ENCODE results near the gene LMO1. TPM values are rescaled to one million over a fixed set of nuclear protein-coding genes. Genes with fewer than 3 reads are reported as not detected.
A peak's percentile ranks its signal among the peaks of the same experiment; 100 is the strongest.

The LMO1 gene
- total and polyA plus RNA-seq, 2 of the 8 experiments (the other 6 are each of a cell fraction or from before 2014, with no cell fraction given): 0.17 TPM; not detected in 1

- no peaks in the 10 kb centered on the region for H3K79me1 ChIP-seq (ENCODE audit: low read depth, low read length)
- H3K23me2 ChIP-seq (ENCODE audit: low read depth, low read length): no peaks in the 10 kb centered on the region
- FAIRE-seq (no peak), DNase-seq (ENCODE audit: low read depth in 1 of 2, low spot score in 2 of 2) (peak in 1 of 2 experiments; percentile 8)
- no peak overlapping the region for H3K4ac ChIP-seq (replicated peaks; ENCODE audit: insufficient read length, low read depth, low read length)
- no peak overlapping the region for H3K14ac ChIP-seq (ENCODE audit: insufficient read length)
- WGBS, 2 experiments (ENCODE audit: extremely low coverage in 1 of 2, insufficient coverage in 1 of 2, insufficient read length in 1 of 2, insufficient replicate concordance in 2 of 2, low coverage in 1 of 2, low lambda C conversion rate in 2 of 2, missing lambda C conversion rate in 1 of 2): 88% methylated on average over 2 of the region's 2 CpGs; no CpG with 5 or more reads in 1 of the 2 experiments
- no peak overlapping the region for H2BK12ac ChIP-seq (ENCODE audit: low read depth, low read length)
- H2AK5ac ChIP-seq (ENCODE audit: low read depth, low read length): no peak overlapping the region
- H3K4me2 ChIP-seq (ENCODE audit: insufficient read depth in 1 of 2, low read depth in 2 of 2, low read length in 2 of 2): no peak overlapping the region
- POLR2A ChIA-PET (ENCODE audit: partially characterized antibody): no interaction called here
- no peak overlapping the region for H2AFZ ChIP-seq (ENCODE audit: low read length)
- H3K79me2 ChIP-seq (ENCODE audit: control insufficient read depth in 1 of 2, insufficient read depth in 2 of 2, low read length in 2 of 2): no peaks in the 10 kb centered on the region
- H2BK20ac ChIP-seq (ENCODE audit: low read length): no peak overlapping the region
- H3K27me3 ChIP-seq (replicated peaks in 1 of 4; ENCODE audit: control insufficient read depth in 3 of 4, extremely low read depth in 1 of 4, insufficient read depth in 3 of 4, low read length in 3 of 4): peaks cover 0 to 8% (median under 1%) of the 10 kb centered on the region in 4 experiments; a peak in 1 of 7 replicates
- no peak overlapping the region for H2BK5ac ChIP-seq (ENCODE audit: low read depth, low read length)
- no peak overlapping the region for H3K56ac ChIP-seq (replicated peaks; ENCODE audit: insufficient read length, low read depth, low read length)
- no peak overlapping the region for H3K23ac ChIP-seq (ENCODE audit: insufficient read length)
- H2BK120ac ChIP-seq (replicated peaks; ENCODE audit: low read depth, low read length): no peak overlapping the region
- H2BK15ac ChIP-seq (ENCODE audit: low read length): no peak overlapping the region
- H4K8ac ChIP-seq (ENCODE audit: extremely low read depth, insufficient read depth, low read length): no peak overlapping the region
- H3K9ac ChIP-seq (replicated peaks in 1 of 4; ENCODE audit: extremely low read depth in 1 of 4, low read depth in 3 of 4, low read length in 3 of 4): no peak overlapping the region
- no peak overlapping the region for H3K4me3 ChIP-seq (ENCODE audit: extremely low read depth in 1 of 4, insufficient read depth in 2 of 4, low read depth in 3 of 4, low read length in 4 of 4)
- CTCF ChIA-PET (ENCODE audit: partially characterized antibody): interaction anchor here (0.9 to 13.8 kb wide), 3 partner anchors 12 to 119 kb away, joined by 3 to 342 read pairs (median 5); no protein-coding TSS in a partner anchor
- no peaks in the 10 kb centered on the region for H3K9me3 ChIP-seq (ENCODE audit: insufficient read depth in 2 of 2, low read depth in 1 of 2, low read length in 1 of 2)
- H4K5ac ChIP-seq (ENCODE audit: insufficient read length, low read depth, low read length): no peak overlapping the region
- H3K4me1 ChIP-seq (replicated peaks in 1 of 4; ENCODE audit: control insufficient read depth in 3 of 4, insufficient read depth in 4 of 4, low read length in 3 of 4): no peaks in the 10 kb centered on the region
- H3K18ac ChIP-seq (ENCODE audit: extremely low read depth, low read length): no peak overlapping the region
- H4K91ac ChIP-seq (replicated peaks; ENCODE audit: insufficient read length, low read length): no peak overlapping the region
- H3K36me3 ChIP-seq (ENCODE audit: control insufficient read depth in 2 of 4, insufficient read depth in 4 of 4, low read length in 3 of 4): no peaks in the 10 kb centered on the region
- H3K27ac ChIP-seq (ENCODE audit: low read depth, low read length): no peak overlapping the region
- TF ChIP-seq CBX5 (IDR thresholded peaks at IDR 0.05; ENCODE audit: low read depth, low read length): no peak
- no peak for TF ChIP-seq CTBP2 (IDR thresholded peaks at IDR 0.05; ENCODE audit: borderline replicate concordance, insufficient read depth, insufficient read length, low read length)
- no peak for TF ChIP-seq GTF2F1 (IDR thresholded peaks at IDR 0.05; ENCODE audit: borderline replicate concordance, low read depth, low read length)
- TF ChIP-seq CTCF (IDR thresholded peaks at IDR 0.05; ENCODE audit: control extremely low read depth in 1 of 3, insufficient read depth in 1 of 3, low read depth in 1 of 3, low read length in 3 of 3): no peak
- TF ChIP-seq RNF2 (IDR thresholded peaks at IDR 0.05; ENCODE audit: borderline replicate concordance, low read depth, low read length, missing control alignments, poor library complexity, severe bottlenecking): no peak
- TF ChIP-seq ATF3 (IDR thresholded peaks at IDR 0.05; ENCODE audit: insufficient read depth, low read depth, low read length): no peak
- no peaks in the 10 kb centered on the region for H4K20me1 ChIP-seq (replicated peaks in 1 of 2; ENCODE audit: control insufficient read depth in 1 of 2, insufficient read depth in 2 of 2, low read length in 2 of 2)
Measured at GRCh38 chr11:8199676-8200075, 64.0 kb downstream of the LMO1 start.
